HG03025 (cell line): Measurements from ENCODE around the gene CFAP73.

Experiments
- ATAC-seq: cut with Tn5 transposase; IDR thresholded peaks from one replicate; pipeline ENCODE4 v1.9.1; 2021; ENCODE audit warnings: mild to moderate bottlenecking, moderate library complexity; ENCODE audit not compliant: unreplicated experiment, low FRiP score

CFAP73 gene

DNA sequence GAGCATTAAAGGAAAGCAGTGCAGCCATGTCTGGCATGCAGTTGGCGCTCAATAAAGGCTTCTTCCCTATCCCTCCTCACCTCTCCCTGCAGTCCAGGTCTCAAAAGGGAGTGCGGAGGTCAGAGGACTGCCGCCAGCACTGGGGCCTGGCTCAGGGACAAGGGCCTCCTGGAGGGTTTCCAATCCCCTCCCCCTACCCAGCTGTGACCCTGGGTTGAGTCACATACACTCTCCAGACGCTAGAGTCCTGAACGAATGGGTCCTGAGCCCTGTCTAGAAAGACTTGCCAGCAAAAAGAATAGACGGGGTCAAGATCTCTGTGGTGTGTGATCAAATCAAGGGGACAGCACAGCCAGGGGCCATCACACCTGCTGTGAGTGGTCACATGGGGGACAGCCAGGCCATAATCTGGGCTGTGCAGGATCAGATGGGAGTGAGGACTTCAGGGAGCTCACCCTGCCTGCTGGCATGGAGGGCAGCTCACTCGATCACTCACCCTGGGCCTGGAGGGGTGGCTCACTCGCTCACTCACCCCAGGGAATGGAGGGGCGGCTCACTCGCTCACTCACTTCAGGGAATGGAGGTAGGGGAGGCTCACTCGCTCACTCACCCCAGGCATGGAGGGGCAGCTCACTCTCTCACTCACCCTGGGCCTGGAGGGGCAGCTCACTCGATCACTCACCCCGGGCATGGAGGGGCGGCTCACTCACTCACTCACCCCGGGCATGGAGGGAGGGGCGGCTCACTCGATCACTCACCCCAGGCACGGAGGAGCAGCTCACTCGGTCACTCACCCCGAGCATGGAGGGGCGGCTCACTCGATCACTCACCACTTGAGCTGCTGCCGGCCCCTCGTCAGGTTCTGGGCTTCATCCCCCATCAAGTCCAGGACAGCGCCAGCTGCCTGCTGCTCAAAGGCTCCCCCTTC lies 12.8 kb downstream of the CFAP73 start:
- no peak for ATAC-seq

DNA sequence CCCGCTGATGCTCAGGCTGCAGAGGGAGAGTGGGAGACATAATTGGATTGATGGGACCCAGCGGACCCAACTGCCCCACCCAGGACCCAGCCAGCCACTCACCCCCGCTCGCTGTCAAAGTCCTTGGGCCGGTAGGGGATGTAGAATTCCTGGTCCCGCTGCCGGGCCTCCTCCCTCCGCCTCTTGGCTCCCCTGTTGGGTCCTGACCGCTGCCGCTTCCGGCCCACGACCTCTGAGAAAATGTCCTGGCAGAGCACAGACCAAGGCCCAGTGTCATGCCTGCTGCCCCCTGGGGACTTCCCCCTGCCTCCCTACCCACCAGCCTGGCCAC lies 13.5 kb downstream of the CFAP73 start:
- ATAC-seq, result no peak

DNA sequence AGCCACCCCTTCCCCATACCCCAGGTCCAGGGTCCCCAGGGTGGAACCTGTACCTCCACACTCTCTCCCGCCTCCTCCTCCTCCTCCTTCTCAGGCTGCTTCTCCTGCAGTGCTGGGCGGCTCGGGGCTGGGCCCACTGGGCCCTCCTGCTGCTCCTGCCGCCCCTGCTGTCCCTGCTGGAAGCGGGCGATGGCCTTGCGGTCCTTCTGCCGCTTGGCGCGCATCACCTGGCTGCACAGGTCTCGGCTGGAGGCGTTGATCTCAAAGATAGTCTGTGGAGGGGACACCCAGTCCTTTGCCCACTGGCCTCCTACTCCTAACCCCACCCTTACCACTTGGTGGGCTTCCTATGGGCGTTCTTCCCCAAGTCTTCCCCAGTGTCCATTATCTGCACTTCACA lies 14.5 kb downstream of the CFAP73 start:
- no peak for ATAC-seq

DNA sequence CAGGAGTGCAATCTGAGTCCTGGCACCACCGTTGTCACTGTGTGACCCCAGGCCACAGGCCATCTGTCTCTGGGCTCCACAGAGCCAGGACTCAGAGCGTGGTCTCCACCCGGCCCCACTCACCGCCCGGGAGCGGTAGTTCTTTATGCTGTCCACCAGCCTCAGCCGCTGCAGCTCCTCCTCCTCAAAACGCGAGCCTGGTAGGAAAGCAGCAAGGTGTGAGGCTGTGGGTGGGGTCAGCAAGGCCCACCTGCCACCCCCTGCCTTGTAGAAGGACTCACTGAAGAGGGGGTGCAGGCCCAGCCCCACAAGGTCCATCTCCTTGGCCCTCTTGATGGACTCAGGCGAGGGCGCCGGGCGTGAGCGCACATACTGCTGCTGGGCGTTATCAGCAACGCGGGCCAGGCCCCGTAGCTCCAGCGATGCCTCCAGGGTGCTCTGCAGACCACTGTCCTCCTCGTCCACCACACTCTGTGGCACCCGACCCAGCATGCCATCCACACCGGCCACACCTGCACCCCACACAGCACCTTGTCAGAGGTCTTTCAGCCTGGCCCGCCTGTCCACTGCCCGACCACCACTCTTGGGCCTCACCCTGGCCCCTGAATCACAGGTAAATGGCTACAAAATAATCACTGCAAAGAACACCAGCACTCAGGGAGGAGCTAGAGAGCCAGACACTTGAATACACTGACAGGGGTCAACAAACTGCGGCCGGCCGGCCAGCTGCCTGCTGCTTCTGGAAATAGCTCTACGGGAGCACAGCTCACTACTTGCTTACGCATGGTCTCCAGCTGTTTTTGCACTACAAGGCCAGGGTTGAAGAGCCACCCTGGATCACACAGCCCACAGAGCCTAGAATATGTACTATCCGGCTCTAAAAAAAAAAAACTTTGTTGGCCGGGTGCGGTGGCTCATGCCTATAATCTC lies 16.3 kb downstream of the CFAP73 start:
- no peak for ATAC-seq

DNA sequence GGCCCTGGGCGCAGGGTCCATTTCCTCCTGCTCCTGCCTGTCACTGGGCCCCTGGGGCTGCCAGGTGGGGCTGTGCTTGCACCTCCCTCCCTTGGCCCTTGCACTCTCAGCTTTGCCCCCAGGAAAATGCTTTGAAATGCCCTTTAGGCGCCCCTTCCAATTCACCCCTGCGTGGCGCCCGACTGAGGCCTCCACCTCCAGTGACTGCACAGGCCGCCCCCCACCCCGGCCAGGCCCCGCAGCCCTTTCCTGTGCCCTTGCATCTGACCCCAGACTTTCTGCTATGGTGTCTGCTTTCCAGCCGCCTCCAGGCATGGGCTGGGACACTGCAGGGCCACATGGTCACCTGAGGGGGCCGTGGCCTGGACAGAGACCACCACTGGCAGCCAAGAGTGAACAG lies 18.3 kb downstream of the CFAP73 start:
- no peak for ATAC-seq

DNA sequence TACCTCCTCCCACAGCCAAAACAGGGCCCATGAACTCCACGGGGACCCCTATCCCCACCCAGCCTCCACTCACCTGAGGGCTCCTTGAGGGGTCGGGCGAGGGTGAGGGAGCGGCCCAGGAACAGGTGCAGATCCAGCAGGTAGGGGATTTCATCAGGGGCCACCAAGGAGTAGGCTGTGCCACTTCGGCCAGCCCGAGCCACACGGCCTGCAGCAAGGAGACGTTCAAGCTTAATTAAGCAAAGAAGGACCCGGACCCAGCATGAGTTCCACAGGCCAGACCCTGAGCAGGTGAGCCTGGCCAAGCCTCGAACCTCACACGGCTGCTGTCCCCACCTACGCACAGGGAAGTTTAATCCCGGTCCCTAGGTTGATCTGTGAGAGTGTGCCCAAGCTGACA lies 20.2 kb downstream of the CFAP73 start:
- no peak for ATAC-seq

DNA sequence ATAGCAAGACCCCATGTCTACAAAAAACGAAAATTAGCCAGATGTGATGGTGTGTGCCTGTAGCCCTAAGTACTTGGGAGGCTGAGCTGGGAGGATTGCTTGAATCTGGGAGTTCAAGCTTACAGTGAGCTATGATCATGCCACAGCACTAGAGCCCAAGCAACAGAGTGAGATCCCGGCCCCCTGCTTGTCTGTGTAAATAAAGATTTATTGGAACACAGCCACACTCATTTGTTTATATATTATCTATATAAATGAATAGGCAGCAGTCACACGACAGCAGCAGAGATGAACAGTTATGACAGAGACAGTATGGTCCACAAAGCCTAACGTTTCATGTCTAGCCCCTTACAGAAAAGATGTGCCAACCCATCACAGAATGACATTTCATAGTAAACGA lies 20.9 kb downstream of the CFAP73 start:
- no peak for ATAC-seq

DNA sequence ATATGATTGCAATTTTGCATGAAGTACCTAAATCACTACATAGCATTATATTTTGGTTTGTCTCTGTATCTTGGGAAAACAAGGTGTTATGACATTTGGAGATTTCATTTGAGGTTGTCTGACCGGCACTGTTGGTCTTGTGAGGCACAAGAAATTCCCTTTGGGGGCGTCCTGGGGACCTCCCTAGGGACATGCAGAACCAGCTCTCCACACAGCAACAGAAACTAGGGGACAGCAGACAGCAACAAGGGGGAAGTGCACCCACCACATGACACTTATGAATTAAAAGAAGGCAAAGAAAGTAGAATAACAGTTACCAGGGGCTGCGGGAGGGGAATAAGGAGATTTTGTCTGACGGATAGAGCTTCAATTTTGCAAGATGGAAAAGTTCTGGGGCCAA lies 21.4 kb downstream of the CFAP73 start:
- ATAC-seq, result no peak

DNA sequence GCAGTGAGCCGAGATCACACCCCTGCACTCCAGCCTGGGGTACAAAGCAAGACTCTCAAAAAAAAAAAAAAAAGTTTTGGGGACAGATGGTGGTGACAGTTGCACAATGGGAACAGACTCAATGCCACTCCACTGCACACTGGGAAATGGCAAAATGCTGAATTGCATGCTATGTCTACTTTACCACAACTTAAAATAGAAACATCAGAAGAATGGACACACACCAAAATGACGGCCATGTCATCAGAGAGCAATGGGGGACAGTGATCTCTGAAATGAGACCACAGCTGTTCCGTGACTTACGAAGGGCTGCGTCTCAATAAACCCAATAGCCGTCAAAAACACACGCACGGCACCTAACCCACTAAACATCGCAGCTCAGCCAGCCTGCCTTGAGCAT lies 22.0 kb downstream of the CFAP73 start:
- no peak for ATAC-seq

DNA sequence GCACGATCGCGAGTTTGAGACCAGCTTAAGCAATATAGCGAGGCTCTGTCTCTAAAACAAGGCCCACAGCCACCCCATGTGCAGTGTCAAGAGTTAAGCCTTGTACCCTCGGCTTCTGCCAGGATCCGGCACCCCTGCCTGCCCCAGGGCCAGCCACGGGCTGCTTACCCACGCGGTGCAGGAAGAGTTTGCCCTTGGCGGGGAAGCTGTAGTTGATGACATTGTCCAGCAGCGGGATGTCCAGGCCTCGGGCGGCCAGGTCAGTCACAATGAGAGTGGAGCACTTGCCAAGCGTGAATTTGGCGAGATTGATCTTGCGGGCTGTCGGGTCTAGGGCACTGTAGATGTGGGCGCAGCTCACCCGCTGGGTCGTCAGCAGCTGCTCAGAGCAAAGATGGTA lies 22.7 kb downstream of the CFAP73 start:
- no peak for ATAC-seq

DNA sequence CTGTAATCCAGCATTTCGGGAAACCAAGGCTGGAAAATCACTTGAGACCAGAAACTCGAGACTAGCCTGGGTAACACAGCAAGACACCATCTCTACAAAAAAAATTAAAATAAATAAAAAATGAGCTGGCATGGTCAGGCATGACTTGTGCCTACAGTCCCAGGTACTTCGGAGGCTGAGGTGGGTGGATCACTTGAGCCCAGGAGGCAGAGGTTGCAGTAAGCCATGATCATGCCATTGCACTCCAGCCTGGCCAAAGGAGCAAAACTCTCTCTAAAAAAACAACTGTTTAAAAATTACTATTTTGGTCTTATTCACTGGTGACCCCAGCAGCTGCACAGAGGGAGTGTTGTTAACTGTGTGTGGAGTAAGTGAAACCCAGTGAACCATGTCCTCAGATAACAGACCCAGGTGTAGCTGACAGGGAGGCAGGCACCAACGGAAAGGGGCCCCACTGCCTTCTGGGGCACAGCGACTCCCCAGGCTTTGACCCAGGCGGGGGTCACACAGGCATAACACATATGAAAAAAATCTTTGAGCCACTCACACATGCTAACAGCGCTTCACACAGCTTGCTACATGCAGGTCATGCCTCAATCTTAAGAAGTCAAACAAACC lies 23.7 kb downstream of the CFAP73 start:
- ATAC-seq, result no peak

DNA sequence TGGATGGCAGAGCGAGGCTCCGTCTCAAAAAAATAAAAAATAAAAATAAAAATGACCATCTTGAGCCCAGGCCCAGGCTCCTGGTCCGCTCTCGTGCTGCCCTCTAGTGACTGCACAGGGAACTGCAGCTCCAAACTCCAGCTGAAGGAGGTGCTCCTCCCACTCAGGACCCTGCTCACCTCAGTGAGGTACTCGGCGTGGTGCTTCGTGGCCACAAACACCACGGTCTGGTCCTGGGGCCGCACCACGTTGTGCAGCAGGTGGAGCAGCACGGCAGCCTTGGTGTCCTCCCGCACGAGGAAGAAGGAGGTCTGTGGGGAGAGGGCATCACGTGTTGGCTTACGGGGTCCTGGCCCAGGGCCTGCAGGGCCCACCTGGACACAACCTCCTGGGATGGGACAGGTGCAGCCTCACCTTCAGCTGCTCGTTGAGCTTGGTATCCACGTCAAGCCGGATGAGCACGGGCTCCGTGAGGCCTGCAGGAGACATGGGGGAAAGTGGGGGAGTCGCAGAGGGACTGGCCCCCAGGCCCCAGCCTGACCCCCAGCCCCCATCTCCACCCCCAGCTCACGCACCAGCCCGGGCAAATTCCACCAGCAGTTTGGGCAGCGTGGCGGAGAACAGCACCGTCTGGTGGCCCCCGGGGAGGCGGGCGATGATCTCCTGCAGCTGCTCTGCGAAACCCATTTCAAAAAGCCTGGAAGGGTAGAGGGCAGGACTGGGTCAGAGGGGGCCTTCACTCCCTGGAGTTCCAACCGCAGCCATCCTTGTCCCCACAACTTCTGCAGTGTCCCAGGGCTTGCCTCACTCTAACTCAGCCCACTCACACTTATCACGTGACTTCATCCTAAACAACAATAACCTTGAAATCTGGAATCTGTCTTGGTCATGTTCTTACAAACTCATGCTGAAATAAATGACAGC lies 25.2 kb downstream of the CFAP73 start:
- ATAC-seq, result no peak

DNA sequence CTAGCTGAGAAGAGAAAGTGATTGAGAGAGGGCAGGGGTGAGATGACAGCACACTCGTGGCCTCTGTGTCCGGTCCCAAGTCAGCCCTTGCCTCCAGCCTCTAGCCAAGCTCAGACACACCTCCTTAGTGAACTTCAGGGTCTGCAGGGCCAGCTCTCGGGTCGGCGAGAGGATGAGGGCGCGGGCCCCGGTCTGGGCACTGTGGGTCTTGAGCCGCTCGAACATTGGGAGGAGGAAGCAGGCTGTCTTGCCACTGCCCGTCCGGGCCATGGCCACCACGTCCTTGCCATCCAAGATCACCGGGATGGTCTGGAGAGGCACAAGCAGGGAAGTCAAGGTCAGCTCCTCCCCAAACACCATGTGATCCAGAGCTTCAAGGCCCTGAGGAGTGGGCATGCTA lies 29.5 kb downstream of the CFAP73 start:
- no peak for ATAC-seq

DNA sequence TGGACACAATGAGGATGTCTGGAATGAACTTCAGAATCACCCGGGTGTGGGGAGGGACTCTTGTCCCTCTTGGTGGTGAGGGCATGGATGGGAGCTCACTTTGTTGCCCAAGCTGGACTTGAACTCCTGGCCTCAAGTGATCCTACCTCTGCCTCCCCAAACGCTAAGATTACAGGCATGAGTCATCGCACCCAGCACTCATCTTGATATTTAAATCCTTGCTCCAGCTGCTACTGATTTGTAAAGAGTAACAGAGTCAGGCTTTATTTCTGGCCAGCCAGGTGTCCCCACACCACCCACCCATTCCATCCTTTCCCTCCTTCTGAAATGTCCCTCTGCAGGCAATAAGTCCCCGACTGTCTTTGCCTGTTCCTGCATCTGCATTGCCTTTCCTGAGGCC lies 30.8 kb downstream of the CFAP73 start:
- ATAC-seq, result no peak

DNA sequence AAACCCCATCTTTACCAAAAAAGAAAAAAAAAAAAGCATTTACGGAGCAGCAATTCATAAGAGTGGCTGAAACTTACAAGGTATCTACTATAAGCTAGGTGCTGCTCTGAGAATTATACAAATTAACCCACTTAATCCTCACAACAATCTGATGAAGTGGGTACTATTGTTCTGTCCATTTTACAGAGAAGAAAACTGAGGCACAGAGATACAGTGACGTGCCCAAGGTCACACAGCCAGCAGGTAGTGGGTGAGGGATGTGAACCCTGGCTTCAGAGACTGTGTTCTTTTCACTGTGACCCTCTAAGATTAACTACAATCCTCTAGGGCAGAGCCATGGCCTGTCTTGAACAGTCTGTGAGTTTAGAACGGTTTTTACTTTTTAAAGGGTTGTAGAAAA lies 32.5 kb downstream of the CFAP73 start:
- ATAC-seq, result no peak

DNA sequence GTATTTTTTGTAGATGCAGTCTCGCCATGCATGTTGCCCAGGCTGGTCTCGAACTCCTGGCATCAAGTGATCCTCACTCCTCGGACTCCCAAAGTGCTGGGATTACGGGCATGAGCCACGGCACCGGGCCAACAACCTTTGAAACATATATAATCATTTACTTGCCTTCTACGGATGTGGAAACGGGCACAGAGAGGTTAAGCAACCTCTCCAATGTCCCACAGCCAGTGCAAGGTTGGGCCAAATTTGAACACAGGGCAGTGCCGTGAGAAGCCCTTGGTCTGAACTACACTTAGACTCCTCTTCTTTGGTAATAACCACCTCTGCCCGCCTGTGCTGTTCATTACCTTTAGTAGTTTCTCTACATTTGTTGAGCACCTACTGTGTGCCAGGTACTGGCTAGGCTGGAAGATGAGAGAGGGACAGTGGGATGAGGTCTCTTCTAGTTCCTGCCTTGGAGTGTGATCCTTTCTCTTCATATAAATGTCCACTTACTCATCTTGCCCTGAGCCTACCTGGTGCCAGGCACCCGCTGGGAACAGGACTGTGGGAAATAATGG lies 33.6 kb downstream of the CFAP73 start:
- no peak for ATAC-seq

DNA sequence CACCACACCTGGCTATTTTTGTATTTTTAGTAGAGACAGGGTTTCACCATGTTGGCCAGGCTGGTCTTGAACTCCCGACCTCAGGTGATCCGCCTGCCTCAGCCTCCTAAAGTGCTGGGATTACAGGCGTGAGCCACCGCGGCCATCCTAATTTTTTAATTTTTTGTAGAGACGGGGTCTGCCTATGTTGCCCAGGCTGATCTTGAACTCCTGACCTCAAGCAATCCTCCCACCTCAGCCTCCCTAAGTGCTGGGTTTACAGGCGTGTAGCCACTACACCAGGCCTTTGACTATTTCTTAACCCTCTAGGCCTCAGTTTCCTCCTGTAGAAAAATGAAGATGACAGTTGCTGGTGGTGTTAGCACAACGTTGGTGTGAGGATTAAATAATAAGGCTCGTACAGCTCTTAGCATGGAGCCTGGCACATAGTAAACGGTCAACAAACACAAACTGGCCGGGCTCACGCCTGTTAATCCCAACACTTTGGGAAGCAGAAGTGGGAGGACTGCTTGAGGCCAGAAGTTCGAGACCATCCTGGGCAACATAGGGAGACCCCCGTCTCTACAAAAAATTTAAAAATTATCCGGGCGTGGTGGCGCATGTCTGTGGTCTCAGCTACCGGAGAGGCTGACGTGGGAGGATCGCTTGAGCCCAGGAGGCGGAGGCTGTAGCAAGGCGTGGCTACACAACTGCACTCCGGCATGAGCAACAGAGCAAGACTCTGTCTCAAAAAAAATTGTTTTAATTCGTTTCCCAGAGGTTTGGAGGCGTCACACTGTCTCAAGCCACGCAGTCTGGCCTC lies 34.8 kb downstream of the CFAP73 start:
- ATAC-seq, result peak; percentile 40

DNA sequence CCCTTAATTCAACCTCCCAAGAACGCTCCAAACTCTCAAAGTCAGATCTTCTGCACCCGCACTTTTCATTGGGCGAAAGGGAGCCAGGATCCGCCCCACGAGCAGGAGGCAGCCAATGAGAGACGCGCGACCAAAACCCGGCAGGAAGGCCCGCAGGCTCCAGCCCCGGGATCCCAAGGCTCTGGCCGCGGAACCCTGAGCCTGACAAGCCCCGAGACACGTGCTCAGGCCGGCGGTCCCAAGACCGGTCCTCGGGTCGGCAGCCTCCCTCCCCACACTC lies 35.3 kb downstream of the CFAP73 start:
- ATAC-seq, result peak; percentile 77
